H9 (cell line): ENCODE measurements around the gene TMEM156. TPM values are rescaled to one million over a fixed set of nuclear protein-coding genes. Genes with fewer than 3 reads are reported as not detected.

Experiments used
- DNase-seq: peaks from one replicate; pipeline ENCODE4 v3.0.0-alpha.2; 2017
- H2AFZ ChIP-seq: one replicate; pipeline ENCODE4 v1.6.1; 2013; ENCODE audit warnings: mild to moderate bottlenecking, low read length, control low read depth, moderate library complexity
- H2AK5ac ChIP-seq: 2 replicates; pipeline ENCODE4 v1.6.1; 2013; ENCODE audit warnings: low read length, control low read depth, mixed read lengths; ENCODE audit not compliant: insufficient read length
- H2BK120ac ChIP-seq: one replicate; pipeline ENCODE4 v1.6.1; 2013; ENCODE audit warnings: low read depth, mild to moderate bottlenecking, low read length, control low read depth, inconsistent platforms; ENCODE audit not compliant: poor library complexity, severe bottlenecking
- H2BK12ac ChIP-seq: 2 replicates; pipeline ENCODE4 v1.6.1; 2013; ENCODE audit warnings: low read length, control low read depth, mixed read lengths, low read depth; ENCODE audit not compliant: insufficient read length
- H2BK15ac ChIP-seq: 2 replicates; pipeline ENCODE4 v1.6.1; 2013; ENCODE audit warnings: low read depth, low read length, control low read depth
- H2BK20ac ChIP-seq: one replicate; pipeline ENCODE4 v1.6.1; 2013; ENCODE audit warnings: low read depth, mild to moderate bottlenecking, low read length, control low read depth, inconsistent platforms; ENCODE audit not compliant: poor library complexity, severe bottlenecking
- H2BK5ac ChIP-seq: 2 replicates; pipeline ENCODE4 v1.6.1; 2013; ENCODE audit warnings: low read length, control low read depth, mixed read lengths; ENCODE audit not compliant: insufficient read length
- H3K14ac ChIP-seq: 2 replicates; pipeline ENCODE4 v1.6.1; 2013; ENCODE audit warnings: low read length, control low read depth; ENCODE audit not compliant: insufficient read depth
- H3K18ac ChIP-seq: 2 replicates; pipeline ENCODE4 v1.6.1; 2013; ENCODE audit warnings: low read depth, mild to moderate bottlenecking, mixed read lengths, low read length, control low read depth; ENCODE audit not compliant: insufficient read length
- H3K23ac ChIP-seq: 2 replicates; pipeline ENCODE4 v1.6.1; 2013; ENCODE audit warnings: low read length, control low read depth, mixed read lengths, low read depth; ENCODE audit not compliant: insufficient read length
- H3K23me2 ChIP-seq: 2 replicates; pipeline ENCODE4 v1.6.1; 2013; ENCODE audit warnings: low read depth, mild to moderate bottlenecking, mixed read lengths, low read length, control low read depth; ENCODE audit not compliant: insufficient read length, poor library complexity, severe bottlenecking
- H3K27ac ChIP-seq: 2 replicates; pipeline ENCODE4 v1.5.1; 2013; ENCODE audit warnings: low read length, control low read depth, mixed read lengths, low read depth; ENCODE audit not compliant: insufficient read length
- H3K27me3 ChIP-seq: 2 replicates; pipeline ENCODE4 v1.6.1; 2013; ENCODE audit warnings: low read length, control low read depth, inconsistent platforms; ENCODE audit not compliant: insufficient read depth
- H3K4ac ChIP-seq: 2 replicates; pipeline ENCODE4 v1.6.1; 2013; ENCODE audit warnings: low read depth, mild to moderate bottlenecking, control low read depth, inconsistent platforms, low read length, moderate library complexity
- H3K4me1 ChIP-seq: 2 replicates; pipeline ENCODE4 v1.6.1; 2013; ENCODE audit warnings: low read length, control low read depth, inconsistent platforms; ENCODE audit not compliant: insufficient read depth
- H3K4me2 ChIP-seq: 2 replicates; pipeline ENCODE4 v1.6.1; 2013; ENCODE audit warnings: low read length, control low read depth, mixed read lengths; ENCODE audit not compliant: insufficient read length, insufficient read depth
- H3K56ac ChIP-seq: 2 replicates; pipeline ENCODE4 v1.6.1; 2013; ENCODE audit warnings: low read depth, mild to moderate bottlenecking, mixed read lengths, low read length, control low read depth; ENCODE audit not compliant: insufficient read length
- H3K79me1 ChIP-seq: 2 replicates; pipeline ENCODE4 v1.6.1; 2013; ENCODE audit warnings: low read depth, mild to moderate bottlenecking, moderate library complexity, low read length, control low read depth, inconsistent platforms; ENCODE audit not compliant: insufficient read depth, poor library complexity, severe bottlenecking
- H3K79me2 ChIP-seq: 2 replicates; pipeline ENCODE4 v1.6.1; 2013; ENCODE audit warnings: low read length, control low read depth, inconsistent platforms; ENCODE audit not compliant: insufficient read depth
- H3K9ac ChIP-seq: 2 replicates; pipeline ENCODE4 v1.6.1; 2013; ENCODE audit warnings: low read length, control low read depth, mixed read lengths; ENCODE audit not compliant: insufficient read length; ENCODE audit errors: extremely low read depth
- H3K9me3 ChIP-seq: one replicate; pipeline ENCODE4 v1.6.1; 2013; ENCODE audit warnings: low read depth, low read length, inconsistent platforms; ENCODE audit not compliant: control insufficient read depth
- H3T11ph ChIP-seq: one replicate; pipeline ENCODE4 v1.6.1; 2013; ENCODE audit warnings: mild to moderate bottlenecking, low read length, control low read depth, inconsistent platforms
- H4K20me1 ChIP-seq: one replicate; pipeline ENCODE4 v1.6.1; 2013; ENCODE audit not compliant: control insufficient read depth, insufficient read length, insufficient read depth
- H4K5ac ChIP-seq: 2 replicates; pipeline ENCODE4 v1.6.1; 2013; ENCODE audit warnings: low read depth, mild to moderate bottlenecking, mixed read lengths, low read length, control low read depth; ENCODE audit not compliant: insufficient read length
- H4K8ac ChIP-seq: replicated peaks from 2 replicates; pipeline ENCODE4 v1.6.1; 2013; ENCODE audit warnings: low read length, control low read depth, mixed read lengths, low read depth; ENCODE audit not compliant: insufficient read length
- H4K91ac ChIP-seq: 2 replicates; pipeline ENCODE4 v1.6.1; 2013; ENCODE audit warnings: low read depth, mild to moderate bottlenecking, moderate library complexity, mixed read lengths, low read length, control low read depth; ENCODE audit not compliant: insufficient read length
- H3K27ac Mint-ChIP-seq, 3 experiments: 2 replicates in 2 of 3; 3 replicates in 1 of 3; pipeline ENCODE4 v1.8.0; 2020 to 2021; ENCODE audit warnings: mixed read lengths in 3 of 3, mild to moderate bottlenecking in 1 of 3, moderate library complexity in 1 of 3
- H3K27me3 Mint-ChIP-seq: 2 replicates; pipeline ENCODE4 v1.8.0; 2021; ENCODE audit warnings: low read depth, mild to moderate bottlenecking, moderate library complexity, mixed read lengths
- H3K36me3 Mint-ChIP-seq, 3 experiments: 2 replicates in 2 of 3; 3 replicates in 1 of 3; pipeline ENCODE4 v1.8.0; 2020 to 2021; ENCODE audit warnings: low read depth in 3 of 3, mixed read lengths in 3 of 3; ENCODE audit not compliant: insufficient read depth in 1 of 3
- H3K4me1 Mint-ChIP-seq, 2 experiments: 2 replicates each; pipeline ENCODE4 v1.8.0; 2020; ENCODE audit warnings: mixed read lengths in 2 of 2
- H3K4me3 Mint-ChIP-seq, 2 experiments: 2 replicates in 1 of 2; 3 replicates in 1 of 2; pipeline ENCODE4 v1.8.0; 2020 to 2021; ENCODE audit warnings: mild to moderate bottlenecking in 2 of 2, mixed read lengths in 2 of 2, moderate library complexity in 1 of 2
- H3K9me3 Mint-ChIP-seq, 2 experiments: 2 replicates in 1 of 2; 3 replicates in 1 of 2; pipeline ENCODE4 v1.8.0; 2020; ENCODE audit warnings: mild to moderate bottlenecking in 2 of 2, mixed read lengths in 2 of 2, moderate library complexity in 1 of 2
- WGBS: extraction: QIAGEN DNeasy Blood & Tissue Kit; methylation state at CpG from one replicate; pipeline ENCODE4 v1.1.7; 2013; ENCODE audit warnings: missing lambda C conversion rate, low lambda C conversion rate, mixed read lengths; ENCODE audit not compliant: insufficient read length; ENCODE audit errors: extremely low coverage; 5-methylcytosine and 5-hydroxymethylcytosine counted together
- total RNA-seq: library from RNA; stranded (reverse); gene quantifications from 2 replicates; pipeline ENCODE4 v1.2.1, GENCODE V29; 2021
- TF ChIP-seq, protein P1 (sequence below): fragments of 200-600 bp; sonication (generic); conservative IDR thresholded peaks from 3 replicates; pipeline ENCODE4 v1.8.0; 2021; ENCODE audit warnings: antibody characterized with exemption, mild to moderate bottlenecking

TMEM156 gene
- total RNA-seq, 1 experiment from 2014 or later, result not detected

DNA sequence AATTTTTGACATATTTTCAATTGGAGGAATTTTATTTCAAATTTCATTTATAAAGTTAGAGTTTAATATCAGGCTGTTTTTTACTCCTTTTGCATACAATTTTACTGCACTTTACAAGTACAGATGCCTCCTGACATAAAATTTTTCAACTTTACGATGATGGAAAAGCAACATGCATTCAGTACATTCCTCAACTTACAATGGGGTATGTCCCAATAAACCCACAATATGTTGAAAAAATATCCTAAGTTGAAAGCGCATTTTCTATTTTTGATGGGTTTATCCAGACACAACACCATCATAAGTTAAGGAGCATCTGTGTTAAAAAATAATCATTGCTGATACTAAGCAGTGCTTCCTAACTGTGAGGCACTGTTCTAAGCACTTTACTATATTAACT, 34.2 kb upstream of the TMEM156 start:
- no peaks in the 10 kb centered on the region for H3K9me3 ChIP-seq
- H3K4me1 ChIP-seq, result peaks cover 6% of the 10 kb centered on the region; the same call in 1 of the 2 replicates
- H3K14ac ChIP-seq, result no peak overlapping the region
- H2BK20ac ChIP-seq, result no peak overlapping the region
- no peak overlapping the region for H2AFZ ChIP-seq
- H3K4ac ChIP-seq, result no peak overlapping the region
- H2BK120ac ChIP-seq, result no peak overlapping the region
- H3K79me1 ChIP-seq, result no peaks in the 10 kb centered on the region
- no peak overlapping the region for H3K4me3 Mint-ChIP-seq
- H2BK12ac ChIP-seq, result no peak overlapping the region
- no peak overlapping the region for H3K27ac Mint-ChIP-seq
- H3K9me3 Mint-ChIP-seq, result no peaks in the 10 kb centered on the region
- no peak overlapping the region for H3K18ac ChIP-seq
- H3K36me3 Mint-ChIP-seq, result no peaks in the 10 kb centered on the region
- no CpG with 5 or more reads among the region's 2 CpGs for WGBS
- peaks cover 20 to 30% of the 10 kb centered on the region in 2 experiments for H3K4me1 Mint-ChIP-seq
- no peaks in the 10 kb centered on the region for H3K27me3 ChIP-seq
- no peak overlapping the region for H3K27ac ChIP-seq
- no peak for DNase-seq
- no peak overlapping the region for H3K4me2 ChIP-seq
- H2BK5ac ChIP-seq, result no peak overlapping the region
- H3K79me2 ChIP-seq, result 0 out of 2 replicates have a peak, but pooled peaks cover 2% of the 10 kb centered on the region
- H3K9ac ChIP-seq, result no peak overlapping the region
- H2BK15ac ChIP-seq, result no peak overlapping the region
- H3K23me2 ChIP-seq, result no peaks in the 10 kb centered on the region
- no peak overlapping the region for H3T11ph ChIP-seq
- H3K23ac ChIP-seq, result no peak overlapping the region
- H3K27me3 Mint-ChIP-seq, result no peaks in the 10 kb centered on the region
- H3K56ac ChIP-seq, result no peak overlapping the region
- no peak overlapping the region for H4K8ac ChIP-seq
- peaks cover 2% of the 10 kb centered on the region for H4K20me1 ChIP-seq
- TF ChIP-seq, protein P1, sequence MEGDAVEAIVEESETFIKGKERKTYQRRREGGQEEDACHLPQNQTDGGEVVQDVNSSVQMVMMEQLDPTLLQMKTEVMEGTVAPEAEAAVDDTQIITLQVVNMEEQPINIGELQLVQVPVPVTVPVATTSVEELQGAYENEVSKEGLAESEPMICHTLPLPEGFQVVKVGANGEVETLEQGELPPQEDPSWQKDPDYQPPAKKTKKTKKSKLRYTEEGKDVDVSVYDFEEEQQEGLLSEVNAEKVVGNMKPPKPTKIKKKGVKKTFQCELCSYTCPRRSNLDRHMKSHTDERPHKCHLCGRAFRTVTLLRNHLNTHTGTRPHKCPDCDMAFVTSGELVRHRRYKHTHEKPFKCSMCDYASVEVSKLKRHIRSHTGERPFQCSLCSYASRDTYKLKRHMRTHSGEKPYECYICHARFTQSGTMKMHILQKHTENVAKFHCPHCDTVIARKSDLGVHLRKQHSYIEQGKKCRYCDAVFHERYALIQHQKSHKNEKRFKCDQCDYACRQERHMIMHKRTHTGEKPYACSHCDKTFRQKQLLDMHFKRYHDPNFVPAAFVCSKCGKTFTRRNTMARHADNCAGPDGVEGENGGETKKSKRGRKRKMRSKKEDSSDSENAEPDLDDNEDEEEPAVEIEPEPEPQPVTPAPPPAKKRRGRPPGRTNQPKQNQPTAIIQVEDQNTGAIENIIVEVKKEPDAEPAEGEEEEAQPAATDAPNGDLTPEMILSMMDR, result no peak
- H2AK5ac ChIP-seq, result no peak overlapping the region
- no peak overlapping the region for H4K91ac ChIP-seq
- no peak overlapping the region for H4K5ac ChIP-seq
